Measurements from ENCODE around the gene PLCB1.

Gene PLCB1

GRCh38 chr20:8535403-8536261 lies 403.6 kb downstream of the PLCB1 start:
- Histone ChIP-seq H3K9ac (ENCODE audit: low read depth, low read length, poor library complexity) (no peak overlapping the region), H2BK5ac (ENCODE audit: low read length) (no peak overlapping the region), H2BK15ac (ENCODE audit: low read length) (no peak overlapping the region), H2AFZ (ENCODE audit: low read length) (no peak overlapping the region), H3K79me1 (ENCODE audit: low read depth, low read length) (no peaks in the 10 kb centered on the region), H3K4me2 (ENCODE audit: insufficient read depth, low read length, poor library complexity, severe bottlenecking) (no peak overlapping the region), H2BK120ac (ENCODE audit: low read depth, low read length) (no peak overlapping the region), H2BK12ac (ENCODE audit: low read length) (no peak overlapping the region), H3K23ac (ENCODE audit: low read depth, low read length, poor library complexity) (no peak overlapping the region), H3K36me3 (replicated peaks in 1 of 2; ENCODE audit: control insufficient read depth in 2 of 2, insufficient read depth in 2 of 2, low read length in 2 of 2) (no peaks in the 10 kb centered on the region), H3K4me1 (ENCODE audit: control insufficient read depth in 2 of 2, insufficient read depth in 1 of 2, low read depth in 1 of 2, low read length in 2 of 2) (peaks cover 0 to 4% of the 10 kb centered on the region in 2 donors), H3K4ac (ENCODE audit: low read length) (no peak overlapping the region), H3K14ac (ENCODE audit: low read length) (no peak overlapping the region), H3K4me3 (ENCODE audit: low read length in 2 of 2) (no peak overlapping the region), H3K9me3 (replicated peaks in 1 of 2; ENCODE audit: control insufficient read depth in 2 of 2, insufficient read depth in 1 of 2, low read depth in 1 of 2, low read length in 2 of 2) (no peaks in the 10 kb centered on the region), H3K18ac (ENCODE audit: low read length) (no peak overlapping the region), H4K91ac (ENCODE audit: low read depth, low read length, poor library complexity) (no peak overlapping the region), H4K8ac (ENCODE audit: low read depth, low read length) (no peak overlapping the region), H3K27ac (replicated peaks; ENCODE audit: low read length) (no peak overlapping the region), H3K27me3 (ENCODE audit: control insufficient read depth in 3 of 3, insufficient read depth in 3 of 3, low read depth in 1 of 3, low read length in 3 of 3) (no peaks in the 10 kb centered on the region), H2AK5ac (ENCODE audit: low read depth, low read length) (no peak overlapping the region)
- DNase-seq (ENCODE audit: low spot score) = no peak
- no CpG with 5 or more reads among the region's 3 CpGs for WGBS, 2 donors (ENCODE audit: extremely low coverage in 2 of 2, insufficient read length in 2 of 2, insufficient replicate concordance in 1 of 2)

GRCh38 chr20:8536262-8536618 lies 404.2 kb downstream of the PLCB1 start:
- Histone ChIP-seq H3K18ac (ENCODE audit: low read length) (no peak overlapping the region), H3K79me1 (ENCODE audit: low read depth, low read length) (no peaks in the 10 kb centered on the region), H3K27me3 (ENCODE audit: control insufficient read depth in 3 of 3, insufficient read depth in 3 of 3, low read depth in 1 of 3, low read length in 3 of 3) (no peaks in the 10 kb centered on the region), H3K27ac (replicated peaks; ENCODE audit: low read length) (no peak overlapping the region), H2AK5ac (ENCODE audit: low read depth, low read length) (no peak overlapping the region), H3K4me1 (ENCODE audit: control insufficient read depth in 2 of 2, insufficient read depth in 1 of 2, low read depth in 1 of 2, low read length in 2 of 2) (peaks cover 0 to 4% of the 10 kb centered on the region in 2 donors), H3K9ac (ENCODE audit: low read depth, low read length, poor library complexity) (no peak overlapping the region), H3K9me3 (replicated peaks in 1 of 2; ENCODE audit: control insufficient read depth in 2 of 2, insufficient read depth in 1 of 2, low read depth in 1 of 2, low read length in 2 of 2) (no peaks in the 10 kb centered on the region), H3K4me2 (ENCODE audit: insufficient read depth, low read length, poor library complexity, severe bottlenecking) (no peak overlapping the region), H3K23ac (ENCODE audit: low read depth, low read length, poor library complexity) (no peak overlapping the region), H4K8ac (ENCODE audit: low read depth, low read length) (no peak overlapping the region), H3K36me3 (replicated peaks in 1 of 2; ENCODE audit: control insufficient read depth in 2 of 2, insufficient read depth in 2 of 2, low read length in 2 of 2) (no peaks in the 10 kb centered on the region), H3K4me3 (ENCODE audit: low read length in 2 of 2) (no peak overlapping the region), H2BK5ac (ENCODE audit: low read length) (no peak overlapping the region), H2BK12ac (ENCODE audit: low read length) (no peak overlapping the region), H2AFZ (ENCODE audit: low read length) (no peak overlapping the region), H3K14ac (ENCODE audit: low read length) (no peak overlapping the region), H2BK15ac (ENCODE audit: low read length) (no peak overlapping the region), H3K4ac (ENCODE audit: low read length) (no peak overlapping the region), H2BK120ac (ENCODE audit: low read depth, low read length) (no peak overlapping the region), H4K91ac (ENCODE audit: low read depth, low read length, poor library complexity) (no peak overlapping the region)
- no CpG with 5 or more reads among the region's 5 CpGs for WGBS, 2 donors (ENCODE audit: extremely low coverage in 2 of 2, insufficient read length in 2 of 2, insufficient replicate concordance in 1 of 2)
- no peak for DNase-seq (ENCODE audit: low spot score)

GRCh38 chr20:8540466-8540865 lies 408.4 kb downstream of the PLCB1 start:
- no peaks in the 10 kb centered on the region for H3K79me1 ChIP-seq (ENCODE audit: low read depth, low read length)
- no peak overlapping the region for H2BK5ac ChIP-seq (ENCODE audit: low read length)
- H2BK15ac ChIP-seq (ENCODE audit: low read length) = no peak overlapping the region
- H2BK120ac ChIP-seq (ENCODE audit: low read depth, low read length) = no peak overlapping the region
- H2BK12ac ChIP-seq (ENCODE audit: low read length) = no peak overlapping the region
- no peak overlapping the region for H3K4ac ChIP-seq (ENCODE audit: low read length)
- no peak overlapping the region for H2AK5ac ChIP-seq (ENCODE audit: low read depth, low read length)
- no peaks in the 10 kb centered on the region for H3K27me3 ChIP-seq (ENCODE audit: control insufficient read depth in 3 of 3, insufficient read depth in 3 of 3, low read depth in 1 of 3, low read length in 3 of 3)
- no peak overlapping the region for H3K4me3 ChIP-seq (ENCODE audit: low read length in 2 of 2)
- no peak overlapping the region for H3K9ac ChIP-seq (ENCODE audit: low read depth, low read length, poor library complexity)
- H3K18ac ChIP-seq (ENCODE audit: low read length) = no peak overlapping the region
- H2AFZ ChIP-seq (ENCODE audit: low read length) = no peak overlapping the region
- no peaks in the 10 kb centered on the region for H3K36me3 ChIP-seq (replicated peaks in 1 of 2; ENCODE audit: control insufficient read depth in 2 of 2, insufficient read depth in 2 of 2, low read length in 2 of 2)
- no peak overlapping the region for H3K14ac ChIP-seq (ENCODE audit: low read length)
- no peak overlapping the region for H4K8ac ChIP-seq (ENCODE audit: low read depth, low read length)
- no peak overlapping the region for H3K23ac ChIP-seq (ENCODE audit: low read depth, low read length, poor library complexity)
- DNase-seq (ENCODE audit: low spot score) = no peak
- H4K91ac ChIP-seq (ENCODE audit: low read depth, low read length, poor library complexity) = no peak overlapping the region
- H3K4me2 ChIP-seq (ENCODE audit: insufficient read depth, low read length, poor library complexity, severe bottlenecking) = no peak overlapping the region
- H3K9me3 ChIP-seq (replicated peaks in 1 of 2; ENCODE audit: control insufficient read depth in 2 of 2, insufficient read depth in 1 of 2, low read depth in 1 of 2, low read length in 2 of 2) = no peaks in the 10 kb centered on the region
- H3K27ac ChIP-seq (replicated peaks; ENCODE audit: low read length) = no peak overlapping the region
- H3K4me1 ChIP-seq (ENCODE audit: control insufficient read depth in 2 of 2, insufficient read depth in 1 of 2, low read depth in 1 of 2, low read length in 2 of 2) = peaks cover 0 to 2% of the 10 kb centered on the region in 2 donors

- Histone ChIP-seq H3K27me3 (ENCODE audit: control insufficient read depth in 3 of 3, insufficient read depth in 3 of 3, low read depth in 1 of 3, low read length in 3 of 3) (no peaks in the 10 kb centered on the region), H4K91ac (ENCODE audit: low read depth, low read length, poor library complexity) (no peak overlapping the region), H3K36me3 (replicated peaks in 1 of 2; ENCODE audit: control insufficient read depth in 2 of 2, insufficient read depth in 2 of 2, low read length in 2 of 2) (no peaks in the 10 kb centered on the region), H3K4me1 (ENCODE audit: control insufficient read depth in 2 of 2, insufficient read depth in 1 of 2, low read depth in 1 of 2, low read length in 2 of 2) (peaks cover 0 to 2% of the 10 kb centered on the region in 2 donors), H3K18ac (ENCODE audit: low read length) (no peak overlapping the region), H3K4me2 (ENCODE audit: insufficient read depth, low read length, poor library complexity, severe bottlenecking) (no peak overlapping the region), H3K4ac (ENCODE audit: low read length) (no peak overlapping the region), H2BK15ac (ENCODE audit: low read length) (no peak overlapping the region), H4K8ac (ENCODE audit: low read depth, low read length) (no peak overlapping the region), H3K27ac (replicated peaks; ENCODE audit: low read length) (no peak overlapping the region), H3K4me3 (ENCODE audit: low read length in 2 of 2) (no peak overlapping the region), H2BK12ac (ENCODE audit: low read length) (no peak overlapping the region), H3K14ac (ENCODE audit: low read length) (no peak overlapping the region), H3K9ac (ENCODE audit: low read depth, low read length, poor library complexity) (no peak overlapping the region), H3K23ac (ENCODE audit: low read depth, low read length, poor library complexity) (no peak overlapping the region), H2AK5ac (ENCODE audit: low read depth, low read length) (no peak overlapping the region), H3K9me3 (replicated peaks in 1 of 2; ENCODE audit: control insufficient read depth in 2 of 2, insufficient read depth in 1 of 2, low read depth in 1 of 2, low read length in 2 of 2) (no peaks in the 10 kb centered on the region), H3K79me1 (ENCODE audit: low read depth, low read length) (no peaks in the 10 kb centered on the region), H2BK120ac (ENCODE audit: low read depth, low read length) (no peak overlapping the region), H2BK5ac (ENCODE audit: low read length) (no peak overlapping the region), H2AFZ (ENCODE audit: low read length) (no peak overlapping the region)
- DNase-seq (ENCODE audit: low spot score) = no peak
- WGBS, 2 donors (ENCODE audit: extremely low coverage in 2 of 2, insufficient read length in 2 of 2, insufficient replicate concordance in 1 of 2) = no CpG with 5 or more reads among the region's 9 CpGs
Measured at GRCh38 chr20:8542110-8542486, 410.0 kb downstream of the PLCB1 start.

All from neuronal stem cell (in vitro differentiated cells).